Activated T-cell treated with anti-CD3 and anti-CD28 coated beads, Interleukin-2, amount 50 U/mL, for 72 hours (primary cell): ENCODE results near the gene DLG2. TPM values are rescaled to one million over a fixed set of nuclear protein-coding genes. Genes with fewer than 3 reads are reported as not detected.

Experiments used
- ATAC-seq, 2 donors: fragments of 150-1000 bp; cut with Tn5 transposase; replicated peaks in 1 of 2; 2 replicates each; pipeline ENCODE4 v1.10.0; 2021; ENCODE audit warnings: moderate library complexity in 2 of 2, mild to moderate bottlenecking in 1 of 2
- DNase-seq, 2 donors: peaks; one replicate each; pipeline ENCODE4 v3.0.0; 2021 to 2022; ENCODE audit warnings: mixed read lengths in 1 of 2
- H3K27ac Mint-ChIP-seq: one replicate; pipeline ENCODE4 v1.8.0; 2022; ENCODE audit warnings: mild to moderate bottlenecking, moderate library complexity, mixed read lengths
- H3K27me3 Mint-ChIP-seq: one replicate; pipeline ENCODE4 v1.8.0; 2022; ENCODE audit warnings: low read depth, mixed read lengths
- H3K36me3 Mint-ChIP-seq, 2 donors: one replicate each; pipeline ENCODE4 v1.8.0; 2022; ENCODE audit warnings: mixed read lengths in 2 of 2, mild to moderate bottlenecking in 1 of 2; ENCODE audit not compliant: insufficient read depth in 2 of 2
- H3K4me1 Mint-ChIP-seq: one replicate; pipeline ENCODE4 v1.8.0; 2022; ENCODE audit warnings: low read depth, mixed read lengths
- H3K4me3 Mint-ChIP-seq, 2 donors: one replicate each; pipeline ENCODE4 v1.8.0; 2022; ENCODE audit warnings: mild to moderate bottlenecking in 2 of 2, mixed read lengths in 2 of 2, moderate library complexity in 2 of 2
- H3K9me3 Mint-ChIP-seq, 2 donors: one replicate each; pipeline ENCODE4 v1.8.0; 2022; ENCODE audit warnings: mixed read lengths in 2 of 2
- total RNA-seq, 2 donors: library from RNA; stranded (reverse); gene quantifications; one replicate each; pipeline ENCODE4 v1.2.3, GENCODE V29; 2022

DLG2 gene
- total RNA-seq, 2 donors from 2014 or later, result 4.1 to 5.3 TPM

GRCh38 chr11:83568516-83568915 lies 2058.6 kb downstream of the DLG2 start:
- H3K4me3 Mint-ChIP-seq, result no peak overlapping the region
- H3K27me3 Mint-ChIP-seq, result no peaks in the 10 kb centered on the region
- DNase-seq, result no peak
- H3K27ac Mint-ChIP-seq, result no peak overlapping the region
- no peaks in the 10 kb centered on the region for H3K4me1 Mint-ChIP-seq
- H3K9me3 Mint-ChIP-seq, result no peaks in the 10 kb centered on the region
- H3K36me3 Mint-ChIP-seq, result no peaks in the 10 kb centered on the region
- no peak for ATAC-seq

- H3K9me3 Mint-ChIP-seq, result no peaks in the 10 kb centered on the region
These were observed 2060.2 kb downstream of the DLG2 start for GRCh38 chr11:83566950-83567349.

GRCh38 chr11:83564870-83565269 lies 2062.3 kb downstream of the DLG2 start:
- H3K4me1 Mint-ChIP-seq, result no peaks in the 10 kb centered on the region
- DNase-seq (no peak), ATAC-seq (no peak)
- H3K27me3 Mint-ChIP-seq, result no peaks in the 10 kb centered on the region
- H3K27ac Mint-ChIP-seq, result no peak overlapping the region
- no peaks in the 10 kb centered on the region for H3K9me3 Mint-ChIP-seq
- no peak overlapping the region for H3K4me3 Mint-ChIP-seq
- H3K36me3 Mint-ChIP-seq, result no peaks in the 10 kb centered on the region

More at GRCh38 chr11:83566950-83567349, 2060.2 kb downstream of the DLG2 start:
- no peak overlapping the region for H3K4me3 Mint-ChIP-seq
- H3K27ac Mint-ChIP-seq, result no peak overlapping the region
- no peaks in the 10 kb centered on the region for H3K4me1 Mint-ChIP-seq
- DNase-seq (no peak), ATAC-seq (no peak)
- no peaks in the 10 kb centered on the region for H3K27me3 Mint-ChIP-seq
- H3K36me3 Mint-ChIP-seq, result no peaks in the 10 kb centered on the region

GRCh38 chr11:83558281-83558680 lies 2068.9 kb downstream of the DLG2 start:
- Mint-ChIP-seq H3K4me3 (no peak overlapping the region), H3K27ac (no peak overlapping the region), H3K36me3 (no peaks in the 10 kb centered on the region), H3K4me1 (no peaks in the 10 kb centered on the region), H3K27me3 (no peaks in the 10 kb centered on the region), H3K9me3 (no peaks in the 10 kb centered on the region)
- no peak for ATAC-seq
- DNase-seq, result no peak

GRCh38 chr11:83557653-83558052 lies 2069.5 kb downstream of the DLG2 start:
- ATAC-seq (no peak), DNase-seq (no peak)
- H3K27ac Mint-ChIP-seq, result no peak overlapping the region
- H3K4me3 Mint-ChIP-seq, result no peak overlapping the region
- H3K9me3 Mint-ChIP-seq, result no peaks in the 10 kb centered on the region
- no peaks in the 10 kb centered on the region for H3K36me3 Mint-ChIP-seq
- no peaks in the 10 kb centered on the region for H3K27me3 Mint-ChIP-seq
- H3K4me1 Mint-ChIP-seq, result no peaks in the 10 kb centered on the region

GRCh38 chr11:83554876-83555275 lies 2072.3 kb downstream of the DLG2 start:
- Mint-ChIP-seq H3K4me1 (no peaks in the 10 kb centered on the region), H3K27me3 (no peaks in the 10 kb centered on the region), H3K36me3 (no peaks in the 10 kb centered on the region), H3K4me3 (no peak overlapping the region), H3K27ac (no peak overlapping the region), H3K9me3 (no peaks in the 10 kb centered on the region)
- ATAC-seq (no peak), DNase-seq (no peak)

- no peaks in the 10 kb centered on the region for H3K36me3 Mint-ChIP-seq
- peaks cover 0 to 2% of the 10 kb centered on the region in 2 donors for H3K9me3 Mint-ChIP-seq
- H3K4me3 Mint-ChIP-seq, result no peak overlapping the region
- ATAC-seq (no peak), DNase-seq (no peak)
- H3K27me3 Mint-ChIP-seq, result no peaks in the 10 kb centered on the region
- no peaks in the 10 kb centered on the region for H3K4me1 Mint-ChIP-seq
- no peak overlapping the region for H3K27ac Mint-ChIP-seq
These were observed 2077.0 kb downstream of the DLG2 start for GRCh38 chr11:83549984-83550667.

- H3K36me3 Mint-ChIP-seq, result no peaks in the 10 kb centered on the region
- H3K27ac Mint-ChIP-seq, result no peak overlapping the region
- no peak overlapping the region for H3K4me3 Mint-ChIP-seq
- ATAC-seq (no peak), DNase-seq (no peak)
- H3K9me3 Mint-ChIP-seq, result peaks cover 0 to 2% of the 10 kb centered on the region in 2 donors
- peaks cover 8% of the 10 kb centered on the region for H3K4me1 Mint-ChIP-seq
- H3K27me3 Mint-ChIP-seq, result peaks cover 8% of the 10 kb centered on the region
These were observed 2080.8 kb downstream of the DLG2 start for GRCh38 chr11:83546368-83546767.

- Mint-ChIP-seq H3K27ac (no peak overlapping the region), H3K4me3 (no peak overlapping the region), H3K27me3 (peaks cover 8% of the 10 kb centered on the region), H3K9me3 (peaks cover 0 to 2% of the 10 kb centered on the region in 2 donors), H3K4me1 (peaks cover 8% of the 10 kb centered on the region), H3K36me3 (no peaks in the 10 kb centered on the region)
- DNase-seq, result no peak
- ATAC-seq, result no peak
These were observed 2081.5 kb downstream of the DLG2 start for GRCh38 chr11:83545494-83546260.

- Mint-ChIP-seq H3K27me3 (peaks cover 8% of the 10 kb centered on the region), H3K36me3 (no peaks in the 10 kb centered on the region), H3K9me3 (peaks cover 0 to 2% of the 10 kb centered on the region in 2 donors), H3K4me1 (peaks cover 8% of the 10 kb centered on the region), H3K27ac (no peak overlapping the region), H3K4me3 (no peak overlapping the region)
- ATAC-seq (no peak), DNase-seq (no peak)
These were observed 2082.3 kb downstream of the DLG2 start for GRCh38 chr11:83544846-83545245.

- Mint-ChIP-seq H3K27me3 (peaks cover 8% of the 10 kb centered on the region), H3K36me3 (no peaks in the 10 kb centered on the region), H3K27ac (no peak overlapping the region), H3K4me3 (no peak overlapping the region), H3K4me1 (peaks cover 8% of the 10 kb centered on the region), H3K9me3 (peaks cover 0 to 2% of the 10 kb centered on the region in 2 donors)
- peak; percentile 97 for ATAC-seq
- DNase-seq, result peak; percentile 3 to 6
These were observed 2083.3 kb downstream of the DLG2 start for GRCh38 chr11:83543706-83544439.

GRCh38 chr11:83542861-83543260 lies 2084.3 kb downstream of the DLG2 start:
- ATAC-seq (no peak), DNase-seq (no peak)
- peaks cover 8% of the 10 kb centered on the region for H3K4me1 Mint-ChIP-seq
- H3K9me3 Mint-ChIP-seq, result peaks cover 0 to 2% of the 10 kb centered on the region in 2 donors
- no peaks in the 10 kb centered on the region for H3K36me3 Mint-ChIP-seq
- H3K4me3 Mint-ChIP-seq, result no peak overlapping the region
- no peak overlapping the region for H3K27ac Mint-ChIP-seq
- H3K27me3 Mint-ChIP-seq, result peaks cover 8% of the 10 kb centered on the region

GRCh38 chr11:83540728-83541127 lies 2086.4 kb downstream of the DLG2 start:
- Mint-ChIP-seq H3K4me3 (no peak overlapping the region), H3K27me3 (peaks cover 20% of the 10 kb centered on the region), H3K36me3 (no peaks in the 10 kb centered on the region), H3K27ac (no peak overlapping the region), H3K4me1 (peaks cover 8% of the 10 kb centered on the region), H3K9me3 (no peaks in the 10 kb centered on the region)
- DNase-seq (no peak), ATAC-seq (no peak)
